Measurements from ENCODE around the gene TMEM141.
"Not testable (repeated sequence)": the region's sequence is repeated elsewhere in the genome, so short reads cannot be mapped to it uniquely, and the experiment has no call there.

TMEM141 gene

DNA sequence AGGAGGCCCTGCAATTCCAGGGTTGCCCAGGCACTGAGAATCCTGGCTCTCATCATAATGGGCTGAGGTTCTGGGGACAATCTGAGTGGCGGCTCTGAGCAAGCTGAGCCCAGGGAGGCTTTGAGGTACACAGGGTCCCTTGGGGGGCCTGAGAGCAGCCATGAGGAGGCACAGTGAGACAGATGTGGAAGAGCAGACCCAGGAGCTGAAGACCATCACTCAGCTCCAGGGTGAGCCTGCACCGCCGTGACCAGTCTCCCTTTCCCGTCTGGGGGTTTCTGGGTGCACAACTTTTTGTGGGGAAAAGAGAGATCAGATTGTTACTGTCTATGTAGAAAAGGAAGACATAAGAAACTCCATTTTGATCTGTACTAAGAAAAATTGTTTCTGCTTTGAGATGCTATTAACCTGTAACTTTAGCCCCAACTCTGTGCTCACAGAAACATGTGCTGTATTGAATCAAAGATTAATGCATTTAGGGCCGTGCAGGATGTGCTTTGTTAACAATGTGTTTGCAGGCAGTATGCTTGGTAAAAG lies 5.2 kb downstream of the TMEM141 start, which contains the start of gene CCDC183:
CCDC183 (plus strand) TSS at position 101 of the 537 bp plus-strand sequence; CDS start at position 161, 60 bp downstream.
- no peak for FAIRE-seq

DNA sequence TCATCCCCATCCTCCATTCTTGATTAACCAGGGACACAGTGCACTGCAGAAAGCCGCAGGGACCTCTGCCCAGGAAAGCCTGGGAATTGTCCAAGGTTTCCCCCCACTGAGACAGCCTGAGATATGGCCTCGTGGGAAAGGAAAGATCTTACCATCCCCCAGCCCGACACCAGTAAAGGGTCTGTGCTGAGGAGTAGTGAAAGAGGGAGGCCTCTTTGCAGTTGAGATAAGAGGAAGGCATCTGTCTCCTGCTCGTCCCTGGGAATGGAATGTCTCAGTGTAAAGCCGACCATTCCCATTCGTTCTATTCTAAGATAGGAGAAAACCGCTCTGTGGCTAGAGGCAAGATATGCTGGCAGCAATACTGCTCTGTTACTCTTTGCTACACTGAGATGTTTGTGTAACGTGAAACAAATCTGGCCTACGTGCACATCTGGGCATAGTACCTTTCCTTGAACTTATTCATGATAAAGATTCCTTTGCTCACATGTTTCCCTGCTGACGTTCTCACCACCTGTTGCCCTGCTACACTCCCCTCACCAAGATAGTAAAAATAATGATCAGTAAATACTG lies 5.7 kb downstream of the TMEM141 start:
- not testable (repeated sequence) for FAIRE-seq

DNA sequence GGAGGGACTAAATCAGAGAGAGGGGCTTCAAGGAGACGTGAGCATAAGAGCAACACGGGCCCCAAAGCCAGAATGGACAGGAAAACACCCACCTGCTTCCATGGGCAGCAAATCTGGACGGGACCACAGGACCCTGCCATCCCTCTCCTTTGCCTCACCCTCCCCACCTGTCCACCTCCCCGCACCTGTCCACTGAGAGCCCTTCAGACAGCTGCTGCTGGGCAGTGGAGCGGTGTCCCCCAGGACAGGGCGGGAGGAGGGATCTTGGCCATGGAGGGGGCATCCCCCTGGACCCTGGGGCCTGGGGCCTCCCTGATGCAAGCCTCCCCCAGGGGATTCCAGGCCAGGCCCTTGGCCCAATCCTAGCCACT lies 7.5 kb downstream of the TMEM141 start:
- no peak for FAIRE-seq

DNA sequence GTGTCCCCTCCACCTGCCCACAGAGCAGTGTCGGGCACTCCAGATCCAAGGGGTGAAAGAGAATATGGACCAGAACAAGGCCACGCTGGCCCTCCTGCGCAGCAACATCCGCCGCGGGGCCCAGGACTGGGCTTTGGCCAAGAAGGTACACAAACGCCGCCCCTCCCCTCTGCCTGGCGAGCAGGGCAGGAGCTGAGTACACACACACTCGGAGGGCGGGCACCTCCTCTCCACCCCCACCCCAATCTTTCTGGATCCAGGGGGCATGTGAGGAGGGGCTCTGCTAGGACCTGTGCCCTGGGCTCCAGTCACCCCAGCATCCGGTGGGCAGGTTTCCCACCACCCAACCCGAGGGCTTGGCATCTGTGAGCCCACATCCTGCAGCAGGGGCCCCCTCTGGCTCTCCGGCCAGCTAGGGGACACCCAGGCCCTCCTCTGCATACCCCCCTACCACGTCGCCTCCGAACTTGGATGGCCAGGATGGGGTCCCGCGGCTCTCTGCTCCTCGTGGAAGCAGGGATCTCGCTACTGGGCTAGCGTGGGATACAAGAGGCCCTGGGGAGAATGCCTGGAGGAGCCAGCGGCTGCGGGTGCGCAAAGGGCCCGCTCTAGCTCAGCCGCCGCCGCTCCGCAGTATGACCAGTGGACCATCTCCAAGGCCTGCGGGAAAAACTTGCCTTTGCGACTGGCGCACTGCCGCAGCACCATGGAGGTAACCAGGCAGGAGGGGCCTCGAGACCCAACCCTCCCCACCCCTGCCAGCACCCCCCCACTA lies 8.1 kb downstream of the TMEM141 start:
- no peak for FAIRE-seq

DNA sequence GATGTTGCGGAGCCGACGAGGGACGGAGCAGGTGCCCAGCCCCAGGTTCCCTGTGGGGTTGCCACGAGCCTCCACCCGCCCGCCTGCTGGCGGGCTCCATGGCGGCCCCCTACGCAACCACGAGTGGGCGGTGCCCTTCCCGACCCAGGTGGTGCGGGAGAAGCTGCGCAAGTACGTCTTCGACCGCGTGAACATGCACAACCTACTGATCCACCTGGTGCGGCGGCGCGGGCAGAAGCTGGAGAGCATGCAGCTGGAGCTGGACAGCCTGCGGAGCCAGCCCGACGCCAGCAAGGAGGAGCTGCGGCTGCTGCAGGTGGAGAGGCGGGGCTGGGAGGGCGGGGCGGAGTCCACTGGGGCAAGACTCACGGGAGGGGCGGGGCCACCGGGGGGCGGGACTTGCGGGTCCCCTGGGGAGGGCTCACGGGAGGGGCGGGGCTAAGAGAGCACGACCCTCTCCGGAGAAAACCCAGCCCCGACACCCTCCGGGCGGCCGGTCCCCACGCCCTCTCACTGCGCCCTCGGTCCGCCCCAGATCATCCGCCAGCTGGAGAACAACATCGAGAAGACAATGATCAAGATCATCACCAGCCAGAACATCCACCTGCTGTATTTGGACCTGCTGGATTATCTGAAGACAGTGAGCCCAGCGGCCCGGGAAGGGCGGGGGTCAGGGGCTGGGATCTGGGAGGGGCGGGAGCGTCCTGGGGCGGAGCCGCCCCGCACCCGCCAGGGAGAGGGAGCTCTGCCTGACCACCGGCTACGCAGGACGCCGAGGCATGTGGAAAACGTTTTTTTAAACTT lies 8.9 kb downstream of the TMEM141 start:
- no peak for FAIRE-seq

DNA sequence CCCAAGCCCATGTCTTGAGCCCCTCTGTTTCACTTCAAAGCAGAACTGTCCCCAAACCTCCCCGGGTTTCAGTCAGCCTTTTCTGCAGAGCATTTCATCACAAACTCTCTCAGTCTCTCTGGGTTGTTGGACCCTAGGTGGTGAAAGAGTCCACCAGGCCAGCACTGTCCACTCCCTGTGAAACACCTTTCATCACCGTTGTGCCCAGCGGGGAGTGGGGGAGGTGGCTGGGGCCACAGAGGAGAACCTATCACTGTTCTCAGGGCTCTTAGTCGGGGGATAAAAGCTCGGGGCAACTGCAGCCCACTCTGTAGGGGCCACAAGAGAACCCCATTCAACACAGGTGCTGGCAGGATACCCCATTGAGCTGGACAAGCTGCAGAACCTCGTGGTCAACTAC lies 11.2 kb downstream of the TMEM141 start:
- no peak for FAIRE-seq

DNA sequence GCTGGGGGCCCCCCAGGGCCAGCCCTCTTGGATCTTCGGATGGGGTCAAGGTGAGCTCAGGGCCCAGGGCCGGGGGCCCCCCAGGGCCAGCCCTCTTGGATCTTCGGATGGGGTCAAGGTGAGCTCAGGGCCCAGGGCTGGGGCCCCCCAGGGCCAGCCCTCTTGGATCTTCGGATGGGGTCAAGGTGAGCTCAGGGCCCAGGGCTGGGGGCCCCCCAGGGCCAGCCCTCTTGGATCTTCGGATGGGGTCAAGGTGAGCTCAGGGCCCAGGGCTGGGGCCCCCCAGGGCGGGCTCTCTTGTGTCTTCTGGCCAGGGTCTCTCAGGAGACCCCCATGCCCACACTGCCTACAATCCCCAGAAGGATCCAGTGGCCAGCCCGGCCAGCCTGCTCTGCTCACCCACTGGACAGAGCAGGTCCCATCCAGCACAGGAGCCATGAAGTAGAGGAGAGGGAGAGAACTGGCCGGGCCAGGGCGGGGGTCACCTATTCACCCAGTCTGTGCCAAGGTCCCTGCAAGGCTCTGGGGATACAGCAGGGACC lies 11.9 kb downstream of the TMEM141 start:
- FAIRE-seq, result not testable (repeated sequence)

DNA sequence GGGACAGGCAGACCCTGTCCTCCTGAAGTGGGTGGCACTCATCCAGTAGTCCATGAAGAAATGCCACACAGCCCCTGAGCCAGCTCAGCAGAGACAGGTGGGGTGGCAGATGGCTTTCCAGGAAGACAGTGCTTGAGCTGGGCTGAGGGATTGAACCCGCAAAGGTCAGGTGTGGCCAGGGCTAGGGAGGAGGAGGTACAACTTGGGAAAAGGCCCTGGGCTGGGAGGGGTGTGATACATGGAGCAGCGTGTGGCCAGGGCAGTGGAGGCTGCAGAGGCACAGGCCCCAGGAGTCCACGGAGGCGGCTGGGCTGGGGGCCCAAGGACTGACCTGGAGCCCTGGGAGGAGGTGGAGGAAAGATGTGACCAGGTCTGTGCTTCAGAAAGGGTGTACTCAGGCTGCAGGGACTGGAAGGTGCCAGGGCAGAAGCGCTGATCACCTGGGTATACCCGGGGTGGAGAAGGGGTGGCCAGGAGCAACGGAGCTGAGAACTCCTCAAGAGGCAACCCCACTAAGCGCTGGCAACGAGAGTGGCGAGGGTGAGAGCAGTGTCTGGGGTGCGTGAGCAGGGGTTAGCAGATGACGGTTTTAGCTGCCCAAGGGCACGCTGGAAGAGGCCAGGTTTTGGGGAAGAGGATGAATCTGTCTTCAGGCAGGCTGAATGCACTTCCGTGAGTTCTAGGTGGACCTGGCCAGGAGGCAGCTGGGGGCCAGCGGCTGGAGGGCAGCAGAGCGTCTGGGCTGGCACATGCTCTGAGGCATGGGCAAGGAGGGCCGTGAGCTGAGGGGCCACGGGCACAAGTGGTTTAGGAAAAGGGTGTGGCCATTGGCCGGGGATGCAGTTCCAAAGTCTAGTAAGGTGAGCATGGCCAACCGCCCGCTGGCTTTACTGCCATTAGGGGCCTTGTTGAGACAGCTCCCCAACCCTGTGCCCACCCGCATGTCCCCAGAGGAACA lies 12.7 kb downstream of the TMEM141 start:
- no peak for FAIRE-seq

DNA sequence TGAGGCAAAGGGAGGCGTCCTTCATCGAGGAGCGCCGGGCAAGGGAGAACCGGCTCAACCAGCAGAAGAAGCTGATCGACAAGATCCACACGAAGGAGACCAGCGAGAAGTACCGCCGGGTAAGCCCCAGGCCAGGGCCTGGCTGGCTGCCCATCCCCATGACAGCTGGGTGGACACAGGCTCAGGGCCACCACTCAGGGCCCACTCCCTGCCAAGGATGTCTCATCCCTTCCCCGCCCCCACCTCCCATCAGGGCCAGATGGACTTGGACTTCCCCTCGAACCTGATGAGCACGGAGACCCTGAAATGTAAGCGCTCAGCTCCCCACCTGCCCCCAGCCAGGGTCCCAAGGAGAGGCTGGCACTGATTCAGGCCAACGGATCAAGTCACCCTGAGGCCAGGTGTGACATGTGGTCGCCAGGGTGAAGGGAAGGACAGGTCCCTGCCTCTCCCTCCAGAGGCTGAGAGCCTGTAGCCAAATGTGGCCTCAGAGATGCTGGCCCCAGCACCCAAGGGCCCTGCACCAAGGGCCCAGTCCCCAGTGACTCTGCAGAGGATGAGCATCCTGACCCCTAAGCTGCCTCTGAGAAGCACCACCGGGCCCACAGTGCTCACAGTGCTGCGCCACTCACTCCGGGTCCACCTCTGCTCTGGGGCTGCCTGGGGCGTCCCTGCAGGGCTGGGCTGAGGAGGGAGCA lies 13.5 kb downstream of the TMEM141 start:
- FAIRE-seq, result no peak

DNA sequence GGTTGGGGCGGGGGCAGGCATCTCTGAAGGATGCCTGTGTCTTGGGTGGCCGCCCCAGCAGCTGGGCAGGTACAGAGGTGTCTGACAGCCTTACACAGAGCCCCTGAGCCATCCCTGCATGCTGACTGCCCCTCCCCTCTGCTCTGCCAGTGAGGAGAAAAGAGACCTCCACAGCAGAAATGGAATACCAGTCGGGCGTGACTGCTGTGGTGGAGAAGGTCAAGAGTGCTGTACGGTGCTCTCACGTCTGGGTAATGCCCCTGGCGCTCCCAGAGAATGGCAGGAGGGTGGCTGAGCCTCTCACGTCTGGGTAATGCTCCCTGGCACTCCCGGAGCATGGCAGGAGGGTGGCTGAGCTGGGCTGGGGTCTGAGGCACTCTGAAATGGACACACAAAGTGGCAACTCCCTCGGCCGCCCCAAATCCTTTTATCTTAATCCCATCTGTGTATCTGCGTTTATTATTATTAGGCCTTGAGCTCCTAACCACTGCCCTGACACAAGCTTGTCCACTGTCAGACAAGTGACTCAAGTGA lies 14.1 kb downstream of the TMEM141 start:
- no peak for FAIRE-seq

DNA sequence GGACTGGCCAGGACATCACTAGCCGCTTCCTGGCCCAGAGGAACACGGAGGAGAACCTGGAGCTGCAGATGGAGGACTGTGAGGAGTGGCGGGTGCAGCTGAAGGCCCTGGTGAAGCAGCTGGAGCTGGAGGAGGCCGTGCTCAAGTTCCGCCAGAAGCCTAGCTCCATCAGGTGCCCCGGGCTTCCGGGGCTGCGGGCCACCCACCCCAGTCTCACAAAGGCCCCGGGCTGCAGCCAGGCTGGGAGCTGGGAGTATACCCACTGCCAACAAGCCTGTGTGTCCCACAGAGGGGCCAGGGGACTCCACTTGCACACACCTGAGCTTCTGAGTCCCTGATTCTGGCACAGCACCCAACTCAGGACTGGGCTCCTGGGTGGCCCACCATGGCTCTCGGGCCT lies 14.9 kb downstream of the TMEM141 start:
- no peak for FAIRE-seq

DNA sequence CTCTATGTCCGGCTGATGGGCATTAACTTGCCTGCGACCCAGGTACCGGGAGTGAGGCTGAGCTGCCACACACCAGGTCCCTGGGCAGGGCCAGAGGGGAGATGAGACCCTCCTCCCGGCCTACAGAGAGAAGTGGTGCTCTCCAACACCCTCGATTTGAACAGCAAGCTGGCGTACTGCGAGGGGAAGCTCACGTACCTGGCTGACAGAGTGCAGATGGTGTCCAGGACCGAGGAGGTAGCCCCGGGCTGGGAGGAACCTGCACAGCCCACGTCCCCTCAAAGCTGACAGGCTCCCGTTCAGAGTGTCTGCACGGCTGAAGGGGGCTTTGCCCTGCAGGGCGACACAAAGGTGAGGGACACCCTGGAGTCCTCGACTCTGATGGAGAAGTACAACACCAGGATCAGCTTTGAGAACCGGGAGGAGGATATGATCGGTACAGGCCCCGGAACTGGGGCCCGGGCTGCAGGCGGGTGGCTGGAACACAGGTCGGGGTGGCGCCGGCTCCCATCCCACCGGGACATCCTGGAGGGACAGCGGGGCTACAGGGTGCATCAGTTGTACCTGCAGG lies 15.6 kb downstream of the TMEM141 start:
- no peak for FAIRE-seq

DNA sequence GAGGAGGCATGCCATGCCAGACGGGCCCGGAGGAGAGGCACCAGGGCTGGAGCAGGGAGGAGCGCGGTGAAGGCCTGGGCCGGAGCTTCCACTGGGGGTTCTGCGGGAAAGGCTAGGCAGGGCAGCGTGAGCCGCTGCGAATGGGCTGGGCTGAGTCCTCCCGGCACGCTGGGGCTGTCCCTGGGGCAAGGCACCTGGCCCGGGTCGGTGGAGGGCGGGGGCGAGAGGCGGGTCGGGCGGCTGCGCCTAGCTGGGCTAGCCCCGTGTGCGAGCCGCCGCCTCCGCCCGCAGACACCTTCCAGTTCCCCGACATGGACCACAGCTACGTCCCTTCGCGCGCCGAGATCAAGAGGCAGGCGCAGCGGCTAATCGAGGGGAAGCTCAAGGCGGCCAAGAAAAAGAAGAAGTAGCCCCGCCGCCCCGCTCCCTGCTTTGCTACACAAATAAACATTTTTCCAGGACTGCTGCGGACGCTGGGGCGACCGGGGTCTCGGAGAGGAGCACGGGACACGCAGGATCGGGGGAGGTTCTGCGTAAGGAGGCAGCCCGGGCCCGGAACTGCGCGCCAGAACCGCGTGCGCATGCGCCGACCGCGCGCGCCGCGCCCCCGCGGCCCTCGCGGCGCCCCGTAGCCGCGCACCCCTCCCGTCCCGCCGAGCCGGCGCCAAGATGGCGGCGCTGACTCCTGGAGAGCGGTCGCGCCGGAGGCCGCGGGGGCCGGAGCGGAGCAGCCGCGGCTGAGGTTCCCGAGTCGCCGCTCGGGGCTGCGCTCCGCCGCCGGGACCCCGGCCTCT lies 16.3 kb downstream of the TMEM141 start, which contains the start of gene RABL6:
RABL6 (plus strand) TSS at position 668 of the 794 bp plus-strand sequence. CDS start 249 bp downstream, outside the sequence.
- no peak for FAIRE-seq

DNA sequence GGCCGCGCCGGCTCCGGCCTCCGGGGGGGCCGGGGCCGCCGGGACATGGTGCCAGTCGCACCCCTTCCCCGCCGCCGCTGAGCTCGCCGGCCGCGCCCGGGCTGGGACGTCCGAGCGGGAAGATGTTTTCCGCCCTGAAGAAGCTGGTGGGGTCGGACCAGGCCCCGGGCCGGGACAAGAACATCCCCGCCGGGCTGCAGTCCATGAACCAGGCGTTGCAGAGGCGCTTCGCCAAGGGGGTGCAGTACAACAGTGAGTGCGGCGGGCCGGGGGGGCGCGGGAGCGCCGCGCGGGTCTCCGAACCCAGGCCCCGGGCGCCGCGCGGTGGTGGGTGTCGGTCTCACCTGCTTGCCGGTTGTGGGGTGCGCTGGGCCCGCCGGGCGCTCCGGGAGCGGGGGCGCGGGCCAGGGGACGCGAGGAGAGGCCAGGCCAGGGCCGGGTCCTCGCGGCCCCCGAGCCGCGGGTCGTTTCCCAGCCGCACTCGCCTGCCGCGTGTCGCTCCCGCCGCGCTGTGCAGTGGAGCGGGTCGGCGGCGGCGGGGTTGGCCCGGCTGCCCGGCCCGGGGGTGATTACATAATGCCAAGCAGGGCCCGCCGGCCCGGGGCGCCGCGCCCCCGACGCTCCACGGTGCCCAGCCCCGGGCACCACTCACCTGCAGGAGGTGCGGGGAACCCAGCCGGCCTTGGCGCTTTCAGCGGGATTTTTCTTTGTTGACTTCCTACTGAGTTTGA lies 17.1 kb downstream of the TMEM141 start:
- no peak for FAIRE-seq

DNA sequence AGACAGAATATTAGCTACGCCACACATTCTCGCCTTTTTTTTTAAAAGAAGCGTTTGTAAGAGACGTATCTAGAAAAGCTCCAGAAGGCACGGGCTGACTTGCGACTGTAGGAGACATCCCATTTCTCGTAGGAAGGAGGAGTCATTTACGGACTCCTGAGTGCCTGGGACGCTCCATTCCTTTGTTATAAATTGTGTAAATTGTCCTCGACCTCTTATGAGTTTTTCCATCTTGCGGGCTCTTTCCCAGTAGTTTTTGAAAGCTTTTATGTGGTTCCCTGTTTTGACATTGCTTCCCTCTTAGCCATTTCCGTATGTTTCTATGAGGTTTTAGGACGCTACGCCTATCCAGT lies 17.6 kb downstream of the TMEM141 start:
- FAIRE-seq, result no peak

DNA sequence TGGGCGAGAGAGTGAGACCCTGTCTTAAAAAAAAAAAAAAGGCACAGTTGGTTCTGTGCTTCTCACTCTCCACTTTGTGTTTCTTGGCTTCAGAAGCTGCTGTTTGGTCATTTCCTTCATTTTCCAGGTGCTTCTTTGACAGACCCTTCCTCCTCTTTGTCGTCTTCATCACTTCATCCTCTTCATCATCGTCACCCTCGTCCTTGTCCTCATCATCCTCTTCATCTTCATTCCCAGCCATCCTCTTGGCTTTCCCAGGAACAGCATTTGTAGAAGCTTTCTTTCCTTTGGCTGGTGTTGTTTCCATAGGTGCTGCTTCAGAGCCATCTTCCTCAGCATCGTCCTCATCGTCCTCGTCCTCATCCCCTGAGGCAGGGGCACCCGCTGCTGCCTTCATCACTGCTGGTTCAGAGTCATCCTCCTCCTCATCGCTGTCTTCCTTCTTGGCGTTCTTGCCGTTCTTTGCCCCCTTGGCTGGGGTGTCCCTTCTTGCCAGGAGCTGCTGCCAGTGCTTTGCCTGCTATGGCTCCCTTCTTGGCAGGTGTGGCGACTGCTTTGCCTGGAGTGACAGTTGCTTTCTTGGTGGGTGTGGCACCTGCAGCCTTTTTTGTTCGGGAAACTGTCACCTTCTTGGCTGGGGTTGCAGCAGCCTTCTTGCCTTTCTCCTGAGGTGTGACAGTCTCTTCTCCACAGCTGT lies 23.7 kb downstream of the TMEM141 start:
- FAIRE-seq, result no peak

DNA sequence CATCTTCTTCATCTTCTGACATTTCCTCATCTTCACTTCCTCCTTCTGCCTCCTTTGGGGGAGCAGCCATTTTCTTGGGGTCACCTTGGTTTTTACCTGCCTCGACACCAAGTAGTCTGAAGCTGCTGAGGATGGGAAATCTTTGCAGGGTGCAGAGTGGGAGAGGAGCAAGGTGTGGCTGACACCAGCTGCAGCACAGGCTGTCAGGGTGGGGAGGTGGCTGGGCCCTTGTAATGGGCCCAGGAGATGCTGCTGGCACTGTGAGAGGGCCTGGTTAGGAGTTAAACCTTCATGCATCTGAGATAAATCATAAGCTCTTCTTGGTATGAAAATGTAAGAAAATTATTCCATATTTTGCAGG lies 24.3 kb downstream of the TMEM141 start:
- no peak for FAIRE-seq

Measured in endometrium (tissue), 2 donors.